Ovary (tissue), 9 donors: Measurements from ENCODE around the gene RPS28. TPM values are rescaled to one million over a fixed set of nuclear protein-coding genes. Genes with fewer than 3 reads are reported as not detected.
"Not testable (repeated sequence)": the region's sequence is repeated elsewhere in the genome, so short reads cannot be mapped to it uniquely, and the experiment has no call there.

Experiments used
- DNase-seq, 5 donors: peaks; one replicate each; pipeline ENCODE4 v3.0.0-alpha.2; 2019 to 2020
- H3K27ac ChIP-seq, 2 donors: fragments of 200-600 bp; one replicate each; pipeline versions ENCODE4 v1.5.1 to v1.8.0; 2019 to 2022
- H3K27me3 ChIP-seq: fragments of 200-600 bp; one replicate; pipeline ENCODE4 v1.8.0; 2022
- H3K36me3 ChIP-seq: fragments of 200-600 bp; sonication (generic); one replicate; pipeline ENCODE4 v1.5.1; 2019
- H3K4me1 ChIP-seq: one replicate; pipeline ENCODE4 v1.8.1; 2013; ENCODE audit warnings: mild to moderate bottlenecking, moderate library complexity; ENCODE audit not compliant: insufficient read depth
- H3K4me3 ChIP-seq: fragments of 200-600 bp; sonication (generic); one replicate; pipeline ENCODE4 v1.5.1; 2017
- H3K9me3 ChIP-seq, 2 donors: fragments of 200-600 bp in 1 of 2; sonication (generic) in 1 of 2; one replicate each; pipeline versions ENCODE4 v1.5.1 to v1.8.1; 2013 to 2019; ENCODE audit warnings: mild to moderate bottlenecking in 1 of 2, moderate library complexity in 1 of 2
- CTCF ChIP-seq, 3 donors: fragments of 450-650 bp in 2 of 3; fragments of 200-600 bp in 1 of 3; IDR thresholded peaks; one replicate each; pipeline versions ENCODE4 v1.5.1 to v1.8.0; 2016 to 2022; ENCODE audit warnings: antibody characterized with exemption in 3 of 3, mild to moderate bottlenecking in 1 of 3
- EP300 ChIP-seq: sonication (generic); formaldehyde crosslinking; IDR thresholded peaks from one replicate; pipeline ENCODE4 v1.6.1; 2017; ENCODE audit warnings: antibody characterized with exemption
- POLR2A ChIP-seq: fragments of 450-650 bp; IDR thresholded peaks from one replicate; pipeline ENCODE4 v1.6.1; 2017; ENCODE audit warnings: antibody characterized with exemption, mild to moderate bottlenecking, moderate library complexity
- whole genome bisulfite sequencing, 3 donors: extraction: QIAGEN DNeasy Blood & Tissue Kit in 1 of 3; methylation state at CpG; one replicate each; pipeline versions ENCODE4 v1.1.5 to v1.1.7; 2013 to 2017; 5-methylcytosine and 5-hydroxymethylcytosine counted together
- intact Hi-C, 4 donors: fragments of 100-400 bp; cut with DNase I; formaldehyde crosslinking; loops; one replicate each; pipeline versions ENCODE4 v1.11.0 to v1.15.1; 2022 to 2023
- polyA plus RNA-seq, 2 donors: library from polyadenylated mRNA; stranded (reverse); fragments of 200-250 nt in 1 of 2; fragments of 350-450 nt in 1 of 2; fragmentation: Illumina TruSeq in 1 of 2; extraction: RNeasy Lipid Tissue Mini Kit (QIAGEN cat#74804) in 1 of 2; gene quantifications; one replicate each; pipeline ENCODE4 v1.2.3, GENCODE V29; 2013 to 2014
- total RNA-seq, 7 donors: library from RNA; depleted of rRNA in 2 of 7; stranded (reverse); fragments of >200 nt in 2 of 7; fragmentation: NEBNext Ultra II Directional in 3 of 7; extraction: Animal tissue kit (Norgen Biotek cat#: 25700) in 3 of 7; gene quantifications; one replicate each; pipeline versions ENCODE4 v1.1.0 to v1.2.4, GENCODE V29; 2016 to 2023
- donor health status: DM: no; HTN: no; CAD: no; lungs with moderate emphysema.
- donor health status: DM: no; HTN: no; CAD: no.
- donor health status: Bipolar disorder and iron deficiency.
- donor health status: DM: yes; HTN: yes; CAD: no.
- donor health status: DM: no; HTN: no; CAD: no.
- donor health status: DM: yes; HTN: yes; CAD: no.

The RPS28 gene
- total and polyA plus RNA-seq, 9 donors: 47.7 to 2,713 (median 2,078) TPM

GRCh38 chr19:8311461-8312260 is 9.6 kb upstream of the RPS28 start:
- Histone ChIP-seq H3K27me3 (no peaks in the 10 kb centered on the region), H3K27ac (no peak overlapping the region), H3K4me3 (no peak overlapping the region), H3K9me3 (no peaks in the 10 kb centered on the region), H3K4me1 (peaks cover 7% of the 10 kb centered on the region), H3K36me3 (no peaks in the 10 kb centered on the region)
- TF ChIP-seq EP300 (no peak), POLR2A (no peak), CTCF (IDR thresholded peaks at IDR 0.05) (no peak)
- DNase-seq: peak in 4 of 5 donors; percentile 27 to 51 (median 34)
- intact Hi-C loops: loop anchor here in 1 of 4 donors (10.0 kb wide), 1 partner anchor 47 kb away; no protein-coding TSS in a partner anchor
- 75 to 76% (median 75%) methylated on average over 16 of the region's 16 CpGs for WGBS, 3 donors

- H3K4me1 ChIP-seq, H3K4me3 ChIP-seq, H3K9me3 ChIP-seq, DNase-seq, H3K27me3 ChIP-seq, H3K27ac ChIP-seq, H3K36me3 ChIP-seq: not testable (repeated sequence)
- whole genome bisulfite sequencing, 3 donors: 86 to 91% (median 89%) methylated on average over 11 of the region's 11 CpGs
- intact Hi-C loops: loop anchor here in 1 of 4 donors (10.0 kb wide), 1 partner anchor 50 kb away; no protein-coding TSS in a partner anchor
Measured at GRCh38 chr19:8314981-8315640, 6.2 kb upstream of the RPS28 start.

GRCh38 chr19:8316351-8317125 is 4.8 kb upstream of the RPS28 start:
- WGBS, 3 donors: 80 to 86% (median 80%) methylated on average over 12 to 14 of the region's 14 CpGs
- intact Hi-C loops: loop anchor here in 1 of 4 donors (10.0 kb wide), 1 partner anchor 52 kb away; no protein-coding TSS in a partner anchor
- DNase-seq: no peak
- Histone ChIP-seq H3K27me3 (no peaks in the 10 kb centered on the region), H3K9me3 (no peaks in the 10 kb centered on the region), H3K27ac (no peak overlapping the region), H3K4me3 (no peak overlapping the region), H3K4me1 (peaks cover 1% of the 10 kb centered on the region), H3K36me3 (no peaks in the 10 kb centered on the region)
- TF ChIP-seq EP300: no peak
- no peak for TF ChIP-seq POLR2A
- no peak for TF ChIP-seq CTCF (IDR thresholded peaks at IDR 0.05)

- H3K4me1 ChIP-seq: not testable (repeated sequence)
- 73 to 79% (median 76%) methylated on average over 9 of the region's 9 CpGs for WGBS, 3 donors
Measured at GRCh38 chr19:8318835-8319234, 2.5 kb upstream of the RPS28 start.

GRCh38 chr19:8319807-8320520 is 1.3 kb upstream of the RPS28 start:
- Histone ChIP-seq H3K9me3 (no peaks in the 10 kb centered on the region), H3K27ac (no peak overlapping the region), H3K4me1 (peaks cover 8% of the 10 kb centered on the region), H3K36me3 (no peaks in the 10 kb centered on the region), H3K27me3 (no peaks in the 10 kb centered on the region), H3K4me3 (peak overlapping the region; percentile 80)
- 81 to 86% (median 81%) methylated on average over 19 of the region's 19 CpGs for WGBS, 3 donors
- DNase-seq: no peak
- TF ChIP-seq EP300: no peak
- no peak for TF ChIP-seq CTCF (IDR thresholded peaks at IDR 0.05)
- no peak for TF ChIP-seq POLR2A
- intact Hi-C loops: loop anchor here in 1 of 4 donors (10.0 kb wide), 1 partner anchor 55 kb away; no protein-coding TSS in a partner anchor

More at GRCh38 chr19:8318835-8319234, 2.5 kb upstream of the RPS28 start:
- H3K27ac ChIP-seq, H3K9me3 ChIP-seq, H3K27me3 ChIP-seq, DNase-seq, H3K36me3 ChIP-seq, H3K4me3 ChIP-seq: not testable (repeated sequence)
- intact Hi-C loops: loop anchor here in 1 of 4 donors (10.0 kb wide), 1 partner anchor 54 kb away; no protein-coding TSS in a partner anchor
